Measurements from ENCODE around the gene GOT1.

Gene GOT1

DNA sequence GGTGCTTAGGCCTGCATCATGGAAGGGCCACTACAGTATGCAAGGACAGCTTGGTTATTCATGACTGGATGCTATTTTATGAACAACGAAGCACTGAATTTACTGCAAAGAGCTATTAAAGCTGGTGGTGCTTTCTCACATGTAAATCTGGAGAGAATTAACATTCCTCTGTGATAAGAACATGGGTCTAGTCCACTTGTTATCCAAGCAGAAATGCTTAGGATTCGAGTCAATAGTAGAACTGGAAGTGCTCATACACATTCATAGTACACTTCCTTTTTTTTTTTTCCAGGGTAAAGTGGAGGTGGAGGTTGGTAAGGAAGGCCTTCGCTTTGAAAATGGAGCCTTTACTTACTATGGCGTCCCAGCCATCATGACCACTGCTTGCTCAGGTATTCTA, 66.3 kb downstream of the GOT1 start:
- DNase-seq (ENCODE audit: low read depth in 2 of 2, low spot score in 1 of 2) = no peak

DNA sequence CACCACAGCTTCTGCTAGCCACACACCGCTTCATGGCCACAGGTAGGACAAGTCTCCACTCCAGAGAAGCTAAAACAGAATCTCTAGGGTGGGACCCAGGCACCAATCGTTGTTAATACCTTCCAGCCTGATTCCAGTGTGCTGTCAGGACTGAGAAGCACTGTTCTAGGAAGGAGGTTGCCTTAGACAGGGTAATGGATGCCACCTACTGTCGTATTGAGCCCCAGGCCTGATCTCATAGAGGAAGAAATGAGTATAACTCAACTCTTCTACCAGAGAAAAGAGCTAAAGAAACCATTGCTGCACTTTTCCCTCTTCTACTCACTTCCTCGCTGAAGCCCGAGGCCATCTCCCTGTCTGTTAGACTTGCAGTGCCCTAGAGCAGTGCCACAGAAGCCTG, 69.5 kb downstream of the GOT1 start:
- DNase-seq (ENCODE audit: low read depth in 2 of 2, low spot score in 1 of 2) = no peak

GRCh38 chr10:99358101-99358500, 72.3 kb downstream of the GOT1 start:
- no peak for DNase-seq (ENCODE audit: low read depth in 2 of 2, low spot score in 1 of 2)

- no peak for DNase-seq (ENCODE audit: low read depth in 2 of 2, low spot score in 1 of 2)
Observed at GRCh38 chr10:99357691-99358090, 72.7 kb downstream of the GOT1 start.

DNA sequence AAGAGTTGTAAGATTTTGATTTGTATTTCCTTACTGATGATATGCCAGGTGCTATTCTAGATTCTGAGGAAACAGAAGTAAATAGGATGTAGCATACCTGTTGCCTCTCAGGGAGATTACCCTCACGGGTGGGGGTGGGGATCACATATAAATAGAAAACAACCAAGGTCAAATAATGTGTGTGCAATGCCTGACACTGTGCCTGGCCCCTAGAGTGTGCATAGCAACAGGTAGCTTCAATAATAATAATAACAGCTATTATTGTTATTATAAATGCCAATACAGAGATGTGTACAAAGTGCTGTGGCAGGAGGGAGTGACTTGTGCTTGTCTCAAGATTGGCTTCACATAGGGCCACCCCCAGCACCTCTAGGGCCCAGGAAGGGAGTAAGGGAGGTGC, 77.2 kb downstream of the GOT1 start:
- no peak for DNase-seq (ENCODE audit: low read depth in 2 of 2, low spot score in 1 of 2)

- no peak for DNase-seq (ENCODE audit: low read depth in 2 of 2, low spot score in 1 of 2)
Observed at GRCh38 chr10:99347672-99348071, 82.8 kb downstream of the GOT1 start.
